BJ (cell line): ENCODE results near the gene RETREG3. TPM values are rescaled to one million over a fixed set of nuclear protein-coding genes. Genes with fewer than 3 reads are reported as not detected.
"Not testable (repeated sequence)": the region's sequence is repeated elsewhere in the genome, so short reads cannot be mapped to it uniquely, and the experiment has no call there.

Experiments
- CTCF ChIA-PET: fragments of 350-600 bp; formaldehyde crosslinking; extraction: SDS; loops from one replicate; lab custom pipeline; 2021; ENCODE audit warnings: antibody characterized with exemption, inconsistent platforms; lab: Yijun Ruan, JAX
- POLR2A ChIA-PET: fragments of 300-600 bp; sonication (Branson Sonifier 250); formaldehyde crosslinking; extraction: SDS; loops from one replicate; lab custom pipeline; 2021; ENCODE audit warnings: antibody characterized with exemption; lab: Charles Lee
- DNase-seq: peaks from one replicate; pipeline ENCODE4 v3.0.0-alpha.2; 2011; ENCODE audit warnings: low read depth
- H3K27me3 ChIP-seq: 2 replicates; pipeline ENCODE4 v1.6.0; 2011; ENCODE audit warnings: low read length; ENCODE audit not compliant: control insufficient read depth, insufficient read depth
- H3K36me3 ChIP-seq: 2 replicates; pipeline ENCODE4 v1.5.1; 2011; ENCODE audit warnings: low read length; ENCODE audit not compliant: control insufficient read depth, insufficient read depth
- H3K4me3 ChIP-seq: 2 replicates; pipeline ENCODE4 v1.5.1; 2011; ENCODE audit warnings: low read depth, mild to moderate bottlenecking, control low read depth, low read length
- polyA plus RNA-seq: library from polyadenylated mRNA; depleted of rRNA; stranded (reverse); fragments of >200 nt; gene quantifications from 2 replicates; pipeline ENCODE4 v1.2.3, GENCODE V29; 2011
- TF ChIP-seq, protein P1 (sequence below): IDR thresholded peaks from 2 replicates; pipeline ENCODE4 v1.5.1; 2011; ENCODE audit warnings: low read depth, mild to moderate bottlenecking, control low read depth, inconsistent platforms, low read length, moderate library complexity; ENCODE audit not compliant: insufficient read depth

The RETREG3 gene
- polyA plus RNA-seq, 1 experiment: 54.4 TPM

DNA sequence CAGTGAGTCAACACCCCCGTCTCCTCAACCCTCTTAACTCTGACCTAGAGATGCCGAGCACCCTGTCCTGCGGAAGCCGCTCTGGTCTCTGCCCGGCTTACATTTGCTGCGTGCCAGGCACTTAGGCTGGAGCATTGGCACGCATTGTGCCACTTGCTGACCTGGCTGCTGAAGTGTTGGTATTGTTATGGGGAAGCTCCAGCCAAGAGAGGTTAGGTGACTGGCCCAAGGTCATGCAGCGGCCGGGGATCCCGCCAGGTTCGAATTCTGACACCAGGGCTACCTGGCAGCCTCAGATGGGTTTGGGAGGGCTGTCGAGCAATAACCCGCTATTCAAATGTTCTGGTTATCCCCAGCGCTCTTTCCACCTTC is 61.5 kb downstream of the RETREG3 start:
- ChIA-PET POLR2A (no interaction called here), CTCF (interaction anchor here (1.1 to 1.4 kb wide), 2 partner anchors 12 to 20 kb away, joined by 3 to 4 read pairs; no protein-coding TSS in a partner anchor)

DNA sequence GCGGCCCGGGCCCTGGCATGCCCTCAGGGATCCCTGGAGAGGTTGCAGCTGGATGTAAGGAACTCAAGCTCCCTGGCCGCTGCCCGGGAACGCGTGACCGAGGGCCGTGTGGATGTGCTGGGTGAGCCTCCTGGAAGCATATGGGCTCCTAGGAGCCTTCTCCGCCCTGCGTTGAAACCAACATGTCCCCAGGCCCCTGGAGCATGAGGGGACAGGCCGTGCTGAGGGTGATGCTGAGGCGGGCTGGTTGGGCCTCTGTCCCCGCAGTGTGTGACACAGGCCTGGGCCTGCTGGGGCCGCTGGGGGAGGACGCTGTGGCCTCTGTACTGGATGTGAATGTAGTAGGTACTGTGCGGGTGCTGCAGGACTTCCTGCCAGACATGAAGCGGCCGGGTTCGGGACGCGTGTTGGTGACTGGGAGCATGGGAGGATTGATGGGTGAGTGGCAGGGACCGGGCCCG is 62.1 kb downstream of the RETREG3 start:
- no peak for DNase-seq

More for the DNA sequence above, 61.5 kb downstream of the RETREG3 start:
- TF ChIP-seq, protein P1, sequence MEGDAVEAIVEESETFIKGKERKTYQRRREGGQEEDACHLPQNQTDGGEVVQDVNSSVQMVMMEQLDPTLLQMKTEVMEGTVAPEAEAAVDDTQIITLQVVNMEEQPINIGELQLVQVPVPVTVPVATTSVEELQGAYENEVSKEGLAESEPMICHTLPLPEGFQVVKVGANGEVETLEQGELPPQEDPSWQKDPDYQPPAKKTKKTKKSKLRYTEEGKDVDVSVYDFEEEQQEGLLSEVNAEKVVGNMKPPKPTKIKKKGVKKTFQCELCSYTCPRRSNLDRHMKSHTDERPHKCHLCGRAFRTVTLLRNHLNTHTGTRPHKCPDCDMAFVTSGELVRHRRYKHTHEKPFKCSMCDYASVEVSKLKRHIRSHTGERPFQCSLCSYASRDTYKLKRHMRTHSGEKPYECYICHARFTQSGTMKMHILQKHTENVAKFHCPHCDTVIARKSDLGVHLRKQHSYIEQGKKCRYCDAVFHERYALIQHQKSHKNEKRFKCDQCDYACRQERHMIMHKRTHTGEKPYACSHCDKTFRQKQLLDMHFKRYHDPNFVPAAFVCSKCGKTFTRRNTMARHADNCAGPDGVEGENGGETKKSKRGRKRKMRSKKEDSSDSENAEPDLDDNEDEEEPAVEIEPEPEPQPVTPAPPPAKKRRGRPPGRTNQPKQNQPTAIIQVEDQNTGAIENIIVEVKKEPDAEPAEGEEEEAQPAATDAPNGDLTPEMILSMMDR: no peak
- Histone ChIP-seq H3K4me3 (no peak overlapping the region), H3K27me3 (no peaks in the 10 kb centered on the region), H3K36me3 (peaks cover 9% of the 10 kb centered on the region)
- DNase-seq: no peak

DNA sequence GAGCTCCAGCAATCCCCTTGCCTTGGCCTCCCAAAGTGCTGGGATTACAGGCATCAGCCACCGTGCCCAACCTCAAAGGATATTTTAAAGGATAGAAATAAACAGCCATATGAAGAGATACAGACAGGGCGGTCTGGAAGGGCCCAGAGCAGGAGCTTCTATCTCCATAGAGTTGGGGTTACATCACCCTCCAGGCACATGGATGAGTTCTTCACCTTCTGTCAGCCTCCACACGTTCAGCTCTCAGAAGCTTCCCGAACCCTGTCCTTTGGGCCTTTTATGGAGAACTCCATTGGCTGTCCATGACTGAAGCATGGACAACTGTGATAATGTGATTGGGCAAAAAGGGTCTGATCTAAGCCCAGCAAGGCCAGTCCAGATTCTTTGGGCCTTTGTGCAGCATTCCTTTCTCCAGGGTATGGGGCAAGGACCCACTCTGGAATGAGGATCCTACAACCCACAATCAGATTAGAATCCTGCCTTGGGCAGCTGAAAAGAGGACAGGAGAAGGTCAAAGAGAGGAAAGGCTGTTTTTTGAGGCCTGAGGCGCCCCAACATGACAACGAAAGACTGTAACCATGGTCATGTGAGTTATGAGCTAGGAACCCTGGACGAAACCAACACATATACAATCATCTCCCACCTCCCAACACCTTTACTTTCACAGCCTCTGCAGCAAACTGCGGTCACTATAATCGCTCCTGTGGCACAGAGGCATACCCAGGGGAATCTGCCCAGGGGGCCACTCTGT is 63.2 kb downstream of the RETREG3 start:
- H3K4me3 ChIP-seq, DNase-seq, POLR2A ChIA-PET, H3K27me3 ChIP-seq: not testable (repeated sequence)
- CTCF ChIA-PET: interaction anchor here (0.6 kb wide), 1 partner anchor 224 kb away, joined by 4 read pairs; no protein-coding TSS in a partner anchor
- peaks cover 15% of the 10 kb centered on the region for H3K36me3 ChIP-seq

More for the DNA sequence above, 62.1 kb downstream of the RETREG3 start:
- Histone ChIP-seq H3K27me3 (no peaks in the 10 kb centered on the region), H3K36me3 (peaks cover 9% of the 10 kb centered on the region), H3K4me3 (no peak overlapping the region)
- TF ChIP-seq, protein P1: no peak
- ChIA-PET POLR2A (no interaction called here), CTCF (no interaction called here)

DNA sequence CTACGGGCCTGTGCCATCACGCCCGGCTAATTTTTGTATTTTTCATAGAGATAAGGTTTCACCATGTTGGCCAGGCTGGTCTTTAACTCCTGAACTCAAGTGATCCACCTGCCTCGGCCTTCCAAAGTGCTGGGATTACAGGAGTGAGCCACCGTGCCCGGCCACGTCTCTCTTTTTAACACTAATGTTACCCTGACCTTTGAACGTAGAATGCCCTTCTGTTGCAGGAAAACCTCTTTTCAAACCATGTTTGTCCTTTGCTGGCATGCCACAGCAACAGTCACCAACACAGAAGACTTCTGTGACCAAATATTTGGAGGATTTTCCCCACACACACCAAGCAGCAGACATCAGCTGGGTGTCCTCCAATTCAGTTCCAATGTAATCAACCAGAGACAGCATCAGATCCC is 64.3 kb downstream of the RETREG3 start:
- H3K4me3 ChIP-seq: no peak overlapping the region
- CTCF ChIA-PET: no interaction called here
- TF ChIP-seq, protein P1: no peak
- peaks cover 15% of the 10 kb centered on the region for H3K36me3 ChIP-seq
- no peaks in the 10 kb centered on the region for H3K27me3 ChIP-seq
- DNase-seq: no peak
- POLR2A ChIA-PET: no interaction called here

DNA sequence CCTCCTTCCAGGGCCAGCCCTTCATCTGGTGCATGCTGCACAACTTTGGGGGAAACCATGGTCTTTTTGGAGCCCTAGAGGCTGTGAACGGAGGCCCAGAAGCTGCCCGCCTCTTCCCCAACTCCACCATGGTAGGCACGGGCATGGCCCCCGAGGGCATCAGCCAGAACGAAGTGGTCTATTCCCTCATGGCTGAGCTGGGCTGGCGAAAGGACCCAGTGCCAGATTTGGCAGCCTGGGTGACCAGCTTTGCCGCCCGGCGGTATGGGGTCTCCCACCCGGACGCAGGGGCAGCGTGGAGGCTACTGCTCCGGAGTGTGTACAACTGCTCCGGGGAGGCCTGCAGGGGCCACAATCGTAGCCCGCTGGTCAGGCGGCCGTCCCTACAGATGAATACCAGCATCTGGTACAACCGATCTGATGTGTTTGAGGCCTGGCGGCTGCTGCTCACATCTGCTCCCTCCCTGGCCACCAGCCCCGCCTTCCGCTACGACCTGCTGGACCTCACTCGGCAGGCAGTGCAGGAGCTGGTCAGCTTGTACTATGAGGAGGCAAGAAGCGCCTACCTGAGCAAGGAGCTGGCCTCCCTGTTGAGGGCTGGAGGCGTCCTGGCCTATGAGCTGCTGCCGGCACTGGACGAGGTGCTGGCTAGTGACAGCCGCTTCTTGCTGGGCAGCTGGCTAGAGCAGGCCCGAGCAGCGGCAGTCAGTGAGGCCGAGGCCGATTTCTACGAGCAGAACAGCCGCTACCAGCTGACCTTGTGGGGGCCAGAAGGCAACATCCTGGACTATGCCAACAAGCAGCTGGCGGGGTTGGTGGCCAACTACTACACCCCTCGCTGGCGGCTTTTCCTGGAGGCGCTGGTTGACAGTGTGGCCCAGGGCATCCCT is 65.7 kb downstream of the RETREG3 start:
- TF ChIP-seq, protein P1: no peak
- Histone ChIP-seq H3K27me3 (no peaks in the 10 kb centered on the region), H3K36me3 (peaks cover 22% of the 10 kb centered on the region), H3K4me3 (no peak overlapping the region)
- CTCF ChIA-PET: no interaction called here
- POLR2A ChIA-PET: interaction anchor here (0.6 kb wide), 1 partner anchor 349 kb away, joined by 3 read pairs; the partner anchor contains the start of gene GHDC
- DNase-seq: no peak
